ENCODE data around the gene STAC.
"Not testable (repeated sequence)": the region's sequence is repeated elsewhere in the genome, so short reads cannot be mapped to it uniquely, and the experiment has no call there.

STAC gene

DNA sequence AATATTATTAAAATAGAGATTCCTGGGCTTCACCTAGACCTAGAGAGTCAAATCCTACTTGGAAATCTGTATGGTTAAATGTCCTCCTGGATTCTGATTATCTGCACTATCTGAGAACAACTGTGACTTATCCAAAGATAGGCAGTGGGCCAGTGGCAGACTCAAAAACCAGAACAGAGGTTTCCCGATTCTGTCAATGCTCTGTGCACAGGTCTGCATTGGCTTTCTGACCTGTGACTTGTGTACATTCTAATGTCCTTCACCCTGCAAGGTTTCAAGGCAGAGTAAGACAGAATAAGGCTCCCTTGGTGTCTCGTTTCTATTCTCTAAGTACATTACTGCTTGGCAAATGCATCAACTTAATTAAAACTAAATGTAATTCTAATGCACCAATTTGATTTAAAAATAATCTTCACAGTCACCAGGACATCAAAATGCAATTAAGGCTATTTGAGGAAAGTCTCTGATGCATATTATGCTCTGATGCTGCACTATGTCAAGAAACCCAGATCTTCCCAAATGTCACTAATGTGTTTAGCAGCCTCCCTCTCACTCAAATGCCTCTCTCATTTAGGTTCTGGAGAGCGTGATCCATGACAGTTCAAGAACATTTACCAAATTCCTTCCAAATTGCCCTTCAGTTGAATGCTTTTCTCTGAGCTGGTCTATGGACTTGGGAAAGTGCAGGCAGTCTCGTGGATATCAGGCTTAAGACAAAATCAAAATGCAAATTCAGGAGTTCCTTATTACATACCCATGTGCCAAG, 140.1 kb downstream of the STAC start:
- no peak for DNase-seq (ENCODE audit: low read depth in 2 of 2)

DNA sequence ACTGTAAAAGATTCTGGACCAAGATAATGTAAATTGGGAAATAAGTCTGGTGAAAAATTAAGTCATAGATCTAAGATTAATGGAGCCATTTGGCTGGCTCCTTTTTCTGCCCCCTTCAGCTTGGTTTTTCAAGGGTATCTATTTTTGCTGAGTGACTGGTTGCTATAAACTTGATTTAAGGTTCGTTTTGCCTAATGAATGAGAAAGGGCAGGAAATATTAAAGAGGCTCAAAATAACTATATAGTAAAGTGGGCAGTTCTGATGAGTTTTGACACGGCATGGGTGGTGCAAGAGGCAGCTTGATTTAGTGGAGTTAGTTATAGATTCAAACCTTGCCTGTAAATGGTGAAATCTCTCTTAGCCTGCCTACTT, 140.7 kb downstream of the STAC start:
- DNase-seq (ENCODE audit: low read depth in 2 of 2), result no peak

DNA sequence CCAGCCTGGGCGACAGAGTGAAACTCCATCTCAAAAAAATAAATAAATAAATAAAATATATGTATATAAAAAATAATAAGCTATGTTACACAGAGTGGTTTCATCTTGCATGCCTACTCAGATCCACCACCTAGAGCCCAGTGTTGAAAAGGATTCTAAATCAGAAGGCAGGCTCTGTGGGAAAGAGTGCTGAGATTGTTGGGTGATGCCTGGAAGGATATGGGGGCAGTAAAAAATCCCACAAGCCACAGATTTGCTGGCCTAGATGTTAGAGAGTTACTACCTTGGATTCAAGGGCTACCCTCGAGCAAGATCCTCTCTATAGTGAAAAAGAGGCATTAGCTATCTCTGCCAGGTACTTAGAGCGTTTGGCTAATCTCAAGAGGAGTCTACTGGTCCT, 144.3 kb downstream of the STAC start:
- DNase-seq (ENCODE audit: low read depth in 2 of 2), result no peak

DNA sequence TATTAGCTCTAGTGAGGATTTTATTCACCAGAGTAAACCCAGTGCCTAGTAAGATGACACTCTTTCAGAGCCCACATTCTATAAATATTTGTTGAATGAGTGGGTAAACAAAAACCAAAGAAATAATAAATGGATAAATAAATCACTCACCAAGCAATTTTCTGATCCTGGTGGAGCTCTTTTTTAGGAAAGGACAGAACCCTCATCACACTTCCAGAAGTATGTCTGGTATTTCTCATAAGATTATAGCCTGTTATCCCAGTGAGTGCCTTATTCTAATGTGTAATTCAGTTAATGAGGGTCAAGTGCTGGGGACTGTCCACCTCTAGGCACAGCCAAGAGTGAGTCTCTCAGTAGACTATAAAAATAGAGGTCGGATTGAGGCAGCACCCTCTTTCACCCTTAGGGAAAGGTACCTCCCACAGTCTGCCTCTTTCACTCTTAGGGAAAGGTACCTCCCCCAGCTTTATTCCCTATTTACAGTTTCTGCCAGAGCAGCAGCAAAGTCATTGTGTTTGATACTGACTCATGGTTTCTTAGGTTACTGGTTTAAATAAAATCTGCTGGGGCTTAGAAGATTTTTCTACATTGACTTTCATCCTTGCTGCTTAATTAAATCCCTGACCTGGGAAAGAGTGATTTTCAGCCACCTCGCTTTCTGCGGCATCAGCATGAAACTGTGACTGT, 145.0 kb downstream of the STAC start:
- no peak for DNase-seq (ENCODE audit: low read depth in 2 of 2)

DNA sequence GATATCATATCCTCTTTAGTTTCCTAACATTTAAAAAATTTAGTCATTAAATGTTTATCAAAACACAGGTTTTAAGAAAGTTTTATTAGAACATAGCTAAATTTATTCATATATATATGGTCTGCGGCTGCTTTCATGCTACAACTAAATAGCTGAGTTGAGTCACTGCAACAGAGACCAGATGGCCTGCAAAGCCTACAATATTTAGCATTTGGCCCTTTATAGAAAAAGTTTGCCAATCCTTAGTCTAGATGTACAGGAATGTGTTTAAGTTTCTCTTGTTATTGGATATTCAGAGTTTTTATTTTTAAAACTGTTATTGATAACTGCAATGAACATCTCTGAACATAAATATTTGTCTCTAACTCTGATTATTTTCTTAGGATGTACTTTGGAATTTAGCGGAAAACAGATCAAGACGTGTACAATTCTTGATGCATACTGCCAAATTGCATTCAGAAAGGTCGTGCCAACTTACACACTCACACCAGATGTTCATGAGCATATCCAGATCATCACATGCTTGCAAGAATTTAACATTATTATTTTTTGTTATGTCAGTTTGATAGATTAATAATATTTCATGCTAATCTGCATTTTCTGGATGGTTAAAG, 157.9 kb downstream of the STAC start:
- no peak for DNase-seq (ENCODE audit: low read depth in 2 of 2)

DNA sequence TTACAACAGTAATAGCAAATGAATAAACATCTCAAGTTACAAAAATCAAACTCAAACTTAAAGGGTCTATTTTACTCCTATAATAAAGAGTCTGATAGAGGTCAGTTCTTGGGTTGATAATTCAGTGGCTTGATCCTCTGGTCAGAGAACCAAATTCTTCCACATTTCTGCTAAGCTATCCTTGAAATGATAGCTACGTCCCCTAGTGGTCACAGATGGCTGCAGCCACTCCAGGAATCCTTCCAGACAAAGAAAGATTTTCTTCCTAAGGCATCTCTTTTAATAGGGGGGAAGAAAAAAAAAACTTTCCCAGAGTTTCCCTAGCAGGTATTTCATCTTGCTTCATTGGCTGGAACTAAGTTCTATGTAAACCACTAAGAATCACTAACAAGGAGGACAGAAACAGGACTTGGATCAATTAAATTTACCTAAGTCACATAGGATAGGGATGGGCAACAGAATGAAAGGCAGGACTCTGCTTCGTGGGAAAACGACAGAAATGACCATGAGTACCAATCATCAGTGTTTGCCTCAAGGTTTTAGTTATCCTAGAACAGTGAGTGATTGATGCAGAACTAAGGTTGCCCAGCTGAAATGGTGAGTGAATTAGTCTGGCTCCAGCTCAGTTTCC, 160.7 kb downstream of the STAC start:
- DNase-seq (ENCODE audit: low read depth in 2 of 2), result no peak

DNA sequence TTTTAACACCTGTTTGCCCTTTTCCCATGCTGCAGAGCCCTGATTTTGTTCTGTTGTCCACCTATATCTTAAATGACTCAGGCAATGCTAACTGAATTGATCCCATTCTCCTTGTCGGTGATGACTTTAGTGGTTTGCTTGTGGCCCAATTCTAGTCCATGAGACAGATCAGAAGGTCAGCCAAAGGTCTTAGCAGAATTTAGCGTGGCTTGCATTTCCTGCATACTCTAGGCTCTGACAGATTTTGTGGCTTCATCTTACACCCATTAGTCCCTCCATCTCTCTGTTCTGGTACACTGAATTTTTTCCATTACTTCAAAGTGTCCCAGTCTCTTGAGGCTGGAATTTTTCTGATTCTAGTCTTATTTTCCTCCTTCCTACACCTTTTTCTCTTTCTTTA, 161.9 kb downstream of the STAC start:
- DNase-seq (ENCODE audit: low read depth in 2 of 2), result no peak

DNA sequence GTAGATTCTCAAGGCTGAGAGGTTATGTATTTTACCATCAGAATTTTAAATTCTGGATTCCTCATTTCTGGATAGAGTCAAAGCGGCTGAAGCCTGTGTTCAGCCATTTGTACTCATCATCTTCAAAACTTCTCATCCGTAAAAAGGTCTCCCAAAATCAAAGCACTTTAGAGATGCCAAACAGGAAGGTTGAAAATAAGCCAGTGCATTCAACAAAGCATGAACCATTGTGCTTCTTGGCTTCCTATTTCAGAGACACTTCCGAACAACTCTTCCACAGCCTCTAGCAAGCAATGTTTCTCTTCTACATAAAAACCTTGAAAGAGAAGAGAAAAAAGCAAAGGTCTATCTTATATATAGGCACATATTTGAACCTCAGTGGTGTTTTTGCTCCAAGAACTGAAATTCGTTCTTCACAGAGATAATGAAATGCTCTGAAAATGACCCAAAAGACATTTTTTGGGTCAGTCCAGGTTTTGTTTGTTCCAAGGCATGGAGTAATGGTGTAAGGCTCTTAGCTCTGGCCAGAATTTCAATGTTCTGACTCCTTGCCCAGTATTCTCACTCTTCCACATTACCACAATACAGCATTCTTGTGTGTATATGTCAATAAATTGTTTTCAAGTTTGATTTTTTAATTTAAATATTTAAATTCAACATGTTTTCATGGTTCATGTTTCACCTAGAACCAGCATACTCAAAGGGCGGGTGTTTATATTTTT, 163.1 kb downstream of the STAC start:
- no peak for DNase-seq (ENCODE audit: low read depth in 2 of 2)

DNA sequence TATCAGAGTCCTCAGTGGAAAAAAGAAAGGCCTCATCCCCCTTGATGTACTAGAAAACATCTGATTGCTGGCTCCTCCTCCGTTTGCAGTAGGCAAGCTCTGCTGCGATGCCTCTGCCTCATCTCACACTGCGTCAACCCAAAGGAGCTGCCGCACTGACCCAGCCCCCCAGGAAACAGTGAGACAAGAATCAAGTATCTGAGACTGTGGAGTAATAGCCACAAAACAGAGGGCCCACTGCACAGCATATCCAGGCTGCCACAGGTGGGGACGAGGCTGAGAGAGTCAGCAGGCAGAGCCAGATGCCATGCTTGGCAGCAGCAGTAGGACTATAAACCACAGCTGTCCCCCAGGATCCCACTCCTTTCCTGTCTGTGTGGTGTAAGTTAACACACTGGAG, 165.9 kb downstream of the STAC start:
- DNase-seq (ENCODE audit: low read depth in 2 of 2), result no peak

DNA sequence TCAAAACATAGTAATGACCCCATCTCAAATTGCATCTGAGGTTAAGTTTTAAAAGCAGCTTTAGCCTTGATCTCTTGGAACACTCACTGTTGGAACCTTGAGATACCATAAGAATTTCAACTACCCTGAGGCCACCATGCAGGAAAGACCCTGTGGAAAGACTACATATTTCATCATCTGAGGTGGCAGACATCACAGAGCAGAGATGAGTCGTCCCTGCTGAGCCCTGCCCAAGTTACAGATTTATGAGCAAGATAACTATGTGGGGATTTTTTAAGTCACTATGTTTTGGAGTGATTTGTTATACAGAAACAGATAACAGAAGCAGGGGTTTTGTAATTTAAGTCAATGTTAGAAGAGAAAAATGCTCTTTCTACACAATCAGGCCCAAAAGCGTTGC, 168.4 kb downstream of the STAC start:
- DNase-seq (ENCODE audit: low read depth in 2 of 2), result no peak

DNA sequence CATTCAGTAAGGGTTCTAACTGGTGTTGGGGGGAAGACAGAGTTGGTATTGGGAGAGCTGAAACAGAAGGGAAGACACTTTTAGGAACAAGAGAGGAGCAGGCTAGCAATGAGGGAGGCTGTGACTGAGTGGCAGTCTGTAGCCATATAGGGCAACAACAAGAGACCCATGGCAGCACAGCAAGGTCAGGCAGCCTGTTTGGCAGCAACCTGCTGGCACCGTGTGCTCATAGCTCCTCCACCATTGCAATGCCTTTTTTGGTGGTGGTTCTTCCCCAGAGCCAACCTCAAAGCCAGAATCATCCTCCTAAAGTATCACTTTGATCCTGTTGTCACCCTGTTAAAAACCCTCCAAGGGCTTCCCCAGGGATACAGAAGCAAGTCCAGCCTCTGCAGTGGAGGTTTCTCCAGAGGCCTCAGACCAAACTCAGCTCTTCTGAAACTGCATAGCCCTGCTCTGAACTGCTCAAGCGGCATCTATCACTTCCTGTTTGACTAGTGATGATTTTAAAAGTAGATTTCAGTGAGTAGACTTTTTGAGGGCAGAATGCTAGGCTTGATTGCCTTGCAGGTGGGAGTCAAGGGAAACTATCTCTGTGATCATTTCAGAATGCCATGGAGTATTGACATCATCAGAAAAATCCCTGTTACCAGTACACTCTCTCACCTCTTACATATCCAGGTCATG, 176.9 kb downstream of the STAC start:
- DNase-seq (ENCODE audit: low read depth in 2 of 2), result no peak

DNA sequence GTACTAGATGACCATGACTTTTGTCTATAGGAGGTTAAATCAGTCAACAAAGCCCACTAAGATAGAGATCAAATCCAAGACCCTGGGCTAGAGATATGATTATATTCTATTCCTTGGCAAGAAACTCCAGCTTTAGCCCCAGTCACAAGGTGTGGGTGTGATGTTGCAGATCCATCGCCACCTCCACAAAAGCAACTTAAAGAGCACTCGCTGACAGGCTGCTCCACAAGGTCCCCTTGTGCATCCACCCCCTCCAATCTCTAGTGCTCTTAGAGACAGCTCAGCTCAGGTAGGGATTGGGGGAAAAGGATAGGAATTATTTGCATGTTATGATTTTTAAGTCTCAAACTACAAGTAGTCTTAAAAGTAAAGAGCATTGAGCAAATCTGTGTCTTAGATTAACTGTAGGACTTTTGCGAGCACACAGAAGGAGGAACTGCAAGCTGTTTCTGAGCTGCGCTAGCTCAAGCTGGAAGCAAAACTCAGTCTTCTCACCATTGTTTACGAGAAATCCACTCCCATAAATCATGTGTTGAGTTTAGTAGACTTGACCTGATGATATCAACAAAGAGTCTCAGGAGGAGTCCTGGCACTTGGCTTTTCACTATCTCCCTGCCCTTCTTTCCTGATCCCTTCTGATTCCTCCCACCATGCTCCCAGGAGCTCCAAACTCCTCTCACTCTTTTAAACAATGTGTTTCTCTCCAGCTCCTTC, 177.6 kb downstream of the STAC start:
- DNase-seq (ENCODE audit: low read depth in 2 of 2), result no peak

DNA sequence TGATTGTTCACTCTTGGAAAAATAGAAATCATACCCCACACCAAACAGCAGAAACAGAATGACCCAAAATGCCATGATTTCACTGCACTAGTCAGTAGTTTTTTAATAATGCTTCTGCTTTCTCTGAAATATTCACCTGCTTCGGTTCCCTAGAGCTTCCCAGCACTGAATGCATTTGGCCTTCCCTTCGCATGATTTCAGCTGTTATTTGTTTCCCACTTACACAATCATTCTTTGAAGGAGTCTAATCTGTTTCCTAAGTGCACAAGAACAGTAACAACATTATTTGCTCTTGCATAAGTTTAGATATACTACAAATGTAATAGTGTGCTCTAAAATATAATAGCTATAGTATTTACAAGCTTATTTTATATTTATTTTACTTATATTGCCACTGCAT, 178.7 kb downstream of the STAC start:
- DNase-seq (ENCODE audit: low read depth in 2 of 2), result no peak

DNA sequence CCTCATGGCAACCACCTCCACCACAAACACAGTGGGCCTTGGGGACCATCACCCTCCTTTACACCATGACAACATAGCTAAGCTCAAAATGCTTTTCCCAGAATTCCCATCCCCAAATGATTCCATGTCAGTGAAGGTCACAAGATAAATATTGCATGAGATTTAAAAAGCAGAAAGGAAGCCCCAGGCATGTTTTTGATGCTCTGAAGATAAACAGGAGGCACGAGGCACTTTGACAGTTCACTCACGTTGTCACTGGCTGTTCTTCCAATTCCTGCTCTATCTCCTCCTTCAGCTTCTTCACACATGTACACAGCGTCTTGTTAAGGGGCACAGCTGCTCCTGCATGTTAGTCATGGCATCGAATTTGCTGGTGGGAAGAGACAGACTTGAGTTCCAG, 180.4 kb downstream of the STAC start:
- DNase-seq (ENCODE audit: low read depth in 2 of 2), result no peak

DNA sequence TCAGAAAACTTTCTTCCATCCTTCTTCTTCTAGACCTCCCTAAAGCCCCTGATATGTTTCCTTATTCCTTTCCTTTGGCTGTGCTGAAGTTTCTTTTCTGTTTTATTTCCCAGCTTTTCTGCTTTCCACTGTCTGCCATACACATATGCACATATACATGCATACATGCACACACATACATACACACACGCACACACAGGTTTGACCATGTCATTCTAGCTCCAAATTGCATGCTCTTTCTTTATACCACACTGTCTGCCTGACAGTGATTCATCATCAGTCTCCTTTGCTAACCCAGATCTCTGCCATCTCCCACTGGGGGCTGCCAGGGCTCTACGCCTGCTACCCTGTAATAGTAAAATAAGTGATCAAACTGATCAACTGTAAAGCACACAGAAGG, 181.3 kb downstream of the STAC start:
- DNase-seq (ENCODE audit: low read depth in 2 of 2), result no peak

DNA sequence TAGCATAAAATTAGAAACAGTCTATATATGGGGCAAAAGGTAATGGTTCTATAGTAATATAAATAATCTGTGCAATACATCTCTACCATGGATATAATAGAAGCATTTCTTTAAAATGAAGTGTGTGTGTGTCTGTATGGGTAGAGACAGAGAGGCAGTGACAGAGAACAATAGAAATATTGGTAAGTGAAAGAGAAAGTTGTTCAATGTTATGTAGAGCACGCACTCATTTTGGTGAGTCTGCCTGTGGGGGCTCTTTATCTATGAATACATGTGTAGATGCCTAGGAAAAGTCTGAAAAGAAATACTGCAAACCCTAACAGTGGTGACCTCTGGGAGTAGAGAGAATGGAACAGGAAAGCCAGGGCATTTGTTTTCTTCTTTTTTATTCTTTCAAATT, 182.6 kb downstream of the STAC start:
- no peak for DNase-seq (ENCODE audit: low read depth in 2 of 2)

DNA sequence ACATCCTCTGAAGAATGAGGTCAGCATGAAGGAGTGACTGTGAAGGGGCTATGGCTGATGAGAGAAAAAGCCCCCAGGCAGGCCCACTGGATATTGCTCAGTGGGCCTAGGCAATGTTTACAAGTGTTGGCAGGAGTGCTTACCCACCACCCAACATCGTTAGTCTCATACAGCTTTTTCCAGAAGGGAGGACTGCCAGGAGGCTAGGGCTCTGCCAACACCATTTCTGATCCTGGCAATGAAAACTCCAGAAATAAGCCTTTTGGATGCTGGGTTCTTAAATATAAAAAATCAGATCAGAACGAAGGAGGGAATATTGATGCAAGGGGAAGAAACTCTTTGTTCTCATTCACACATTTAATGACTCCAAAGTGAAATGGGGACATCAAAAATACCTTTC, 194.9 kb downstream of the STAC start:
- no peak for DNase-seq (ENCODE audit: low read depth in 2 of 2)

DNA sequence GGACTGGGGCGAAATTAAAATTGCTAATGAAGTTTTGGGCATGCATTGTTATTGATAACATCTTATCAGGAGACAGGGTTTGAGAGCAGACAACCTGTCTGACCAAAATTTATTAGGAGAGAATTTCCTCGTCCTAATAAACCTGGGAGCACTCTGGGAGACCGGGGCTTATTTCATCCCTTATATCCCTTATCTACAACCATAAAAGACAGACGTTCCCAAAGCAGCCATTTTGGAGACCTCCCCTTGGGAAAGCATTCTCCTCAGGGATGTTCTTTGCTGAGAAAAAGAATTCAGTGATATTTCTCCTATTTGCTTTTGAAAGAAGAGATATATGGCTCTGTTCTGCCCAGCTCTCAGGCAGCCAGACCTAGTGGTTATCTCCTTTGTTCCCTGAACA, 198.1 kb downstream of the STAC start:
- not testable (repeated sequence) for DNase-seq (ENCODE audit: low read depth in 2 of 2)

DNA sequence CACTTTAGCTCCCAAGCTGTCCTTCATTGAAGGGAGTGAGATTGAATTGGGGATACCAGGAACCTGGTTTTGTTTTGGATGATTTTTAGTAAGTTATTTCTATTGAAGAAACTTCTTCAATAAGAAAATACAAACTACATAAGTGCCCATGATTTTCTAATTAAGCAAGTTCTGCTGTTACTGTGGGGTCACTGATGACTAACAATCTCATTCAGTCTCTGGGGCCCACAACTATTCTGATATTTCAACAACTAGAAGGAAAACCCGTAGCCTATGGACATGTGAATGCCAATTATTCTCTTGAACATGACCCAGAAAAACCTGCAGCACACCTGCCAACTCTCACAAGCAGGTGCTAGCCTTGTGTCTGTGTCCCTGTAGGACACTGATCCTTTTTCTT, 199.4 kb downstream of the STAC start:
- no peak for DNase-seq (ENCODE audit: low read depth in 2 of 2)

DNA sequence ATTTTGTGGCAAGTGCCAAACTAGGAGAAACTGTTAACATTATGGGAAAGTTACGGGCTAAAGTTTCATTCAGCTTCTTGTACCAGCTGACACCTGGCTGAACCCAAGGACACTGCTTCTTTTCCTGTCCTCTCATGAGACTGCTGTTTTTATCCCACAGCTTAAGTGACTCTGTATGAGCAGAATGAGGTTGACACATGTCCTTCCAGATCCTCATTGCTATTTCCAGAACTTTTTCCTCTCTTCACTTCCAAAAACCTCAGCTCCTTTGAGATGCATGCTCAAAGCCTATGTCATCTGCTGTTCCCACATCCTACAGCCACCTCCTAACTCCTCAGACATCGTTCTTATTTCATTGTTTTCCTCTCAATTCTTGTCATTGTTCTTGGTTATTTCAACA, 200.4 kb downstream of the STAC start:
- no peak for DNase-seq (ENCODE audit: low read depth in 2 of 2)

DNA sequence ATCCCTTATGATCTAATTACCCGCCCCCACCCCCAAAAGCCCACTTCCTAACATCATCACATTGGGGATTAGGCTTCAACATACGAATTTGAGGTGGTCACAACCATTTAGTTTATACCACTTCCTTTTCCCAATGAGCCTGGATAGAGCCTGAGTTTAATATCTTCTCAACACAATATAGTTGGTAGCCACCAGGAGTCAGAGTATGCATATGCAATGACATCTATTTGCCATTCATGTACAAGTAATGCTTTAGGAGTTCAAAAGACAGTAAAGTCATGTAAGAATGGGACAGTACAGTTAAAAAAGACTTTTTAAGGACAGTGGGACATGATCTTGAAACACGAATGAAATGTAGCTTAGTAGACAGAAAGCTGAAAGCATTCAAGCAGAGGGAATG, 211.7 kb downstream of the STAC start:
- no peak for DNase-seq (ENCODE audit: low read depth in 2 of 2)
